ENCODE measurements around the gene TNFAIP3.
A peak's percentile ranks its signal among the peaks of the same experiment; 100 is the strongest.
"Not testable (repeated sequence)": the region's sequence is repeated elsewhere in the genome, so short reads cannot be mapped to it uniquely, and the experiment has no call there.

The TNFAIP3 gene

DNA sequence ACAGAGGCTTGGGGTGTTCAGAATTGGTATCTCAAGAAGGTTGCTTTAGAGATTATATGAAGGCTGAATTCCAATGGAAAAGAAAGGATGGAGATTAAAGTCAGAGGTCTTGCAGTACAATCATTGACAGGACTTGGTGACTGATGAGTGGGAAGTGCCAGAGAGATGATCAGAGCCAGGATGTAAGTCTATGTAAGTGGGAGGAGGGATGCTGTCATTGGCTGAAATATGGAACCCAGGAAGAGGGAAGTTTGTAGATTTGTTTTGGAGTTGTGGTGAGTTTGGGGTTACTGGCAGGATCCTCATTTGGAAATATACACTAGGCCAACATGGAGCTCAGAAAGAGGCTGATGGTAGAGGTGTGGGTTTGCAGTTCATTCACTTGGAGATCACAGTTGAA is 23.8 kb upstream of the TNFAIP3 start:
- no peak overlapping the region for H3K4me3 ChIP-seq (ENCODE audit: low read length)
- TF ChIP-seq, protein P1, sequence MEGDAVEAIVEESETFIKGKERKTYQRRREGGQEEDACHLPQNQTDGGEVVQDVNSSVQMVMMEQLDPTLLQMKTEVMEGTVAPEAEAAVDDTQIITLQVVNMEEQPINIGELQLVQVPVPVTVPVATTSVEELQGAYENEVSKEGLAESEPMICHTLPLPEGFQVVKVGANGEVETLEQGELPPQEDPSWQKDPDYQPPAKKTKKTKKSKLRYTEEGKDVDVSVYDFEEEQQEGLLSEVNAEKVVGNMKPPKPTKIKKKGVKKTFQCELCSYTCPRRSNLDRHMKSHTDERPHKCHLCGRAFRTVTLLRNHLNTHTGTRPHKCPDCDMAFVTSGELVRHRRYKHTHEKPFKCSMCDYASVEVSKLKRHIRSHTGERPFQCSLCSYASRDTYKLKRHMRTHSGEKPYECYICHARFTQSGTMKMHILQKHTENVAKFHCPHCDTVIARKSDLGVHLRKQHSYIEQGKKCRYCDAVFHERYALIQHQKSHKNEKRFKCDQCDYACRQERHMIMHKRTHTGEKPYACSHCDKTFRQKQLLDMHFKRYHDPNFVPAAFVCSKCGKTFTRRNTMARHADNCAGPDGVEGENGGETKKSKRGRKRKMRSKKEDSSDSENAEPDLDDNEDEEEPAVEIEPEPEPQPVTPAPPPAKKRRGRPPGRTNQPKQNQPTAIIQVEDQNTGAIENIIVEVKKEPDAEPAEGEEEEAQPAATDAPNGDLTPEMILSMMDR (conservative IDR thresholded peaks at IDR 0.05; ENCODE audit: low read depth, low read length): no peak
- no peak for DNase-seq (ENCODE audit: low read depth)

DNA sequence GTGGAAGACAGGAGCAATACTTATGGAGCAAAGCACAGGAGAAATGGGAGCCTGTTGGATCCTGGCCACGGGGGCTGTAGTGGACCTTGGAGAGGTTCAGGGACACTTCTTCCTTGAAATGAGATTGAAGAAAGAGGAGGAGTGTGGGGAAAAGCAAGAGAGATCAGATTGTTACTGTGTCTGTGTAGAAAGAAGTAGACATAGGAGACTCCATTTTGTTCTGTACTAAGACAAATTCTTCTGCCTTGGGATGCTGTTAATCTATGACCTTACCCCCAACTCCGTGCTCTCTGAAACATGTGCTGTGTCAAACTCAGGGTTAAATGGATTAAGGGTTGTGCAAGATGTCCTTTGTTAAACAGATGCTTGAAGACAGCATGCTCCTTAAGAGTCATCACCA is 22.7 kb upstream of the TNFAIP3 start:
- DNase-seq (ENCODE audit: low read depth); H3K4me3 ChIP-seq (ENCODE audit: low read length): not testable (repeated sequence)

DNA sequence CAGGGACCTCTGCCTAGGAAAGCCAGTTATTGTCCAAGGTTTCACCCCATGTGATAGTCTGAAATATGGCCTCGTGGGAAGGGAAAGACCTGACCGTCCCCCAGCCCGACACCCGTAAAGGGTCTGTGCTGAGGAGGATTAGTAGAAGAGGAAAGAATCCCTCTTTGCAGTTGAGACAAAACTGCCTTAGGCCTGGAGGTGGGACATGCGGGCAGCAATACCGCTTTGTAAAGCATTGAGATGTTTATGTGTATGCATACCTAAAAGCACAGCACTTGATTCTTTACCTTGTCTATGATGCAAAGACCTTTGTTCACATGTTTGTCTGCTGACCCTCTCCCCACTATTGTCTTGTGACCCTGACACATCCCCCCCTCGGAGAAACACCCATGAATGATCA is 22.3 kb upstream of the TNFAIP3 start:
- not testable (repeated sequence) for DNase-seq (ENCODE audit: low read depth); H3K4me3 ChIP-seq (ENCODE audit: low read length)

DNA sequence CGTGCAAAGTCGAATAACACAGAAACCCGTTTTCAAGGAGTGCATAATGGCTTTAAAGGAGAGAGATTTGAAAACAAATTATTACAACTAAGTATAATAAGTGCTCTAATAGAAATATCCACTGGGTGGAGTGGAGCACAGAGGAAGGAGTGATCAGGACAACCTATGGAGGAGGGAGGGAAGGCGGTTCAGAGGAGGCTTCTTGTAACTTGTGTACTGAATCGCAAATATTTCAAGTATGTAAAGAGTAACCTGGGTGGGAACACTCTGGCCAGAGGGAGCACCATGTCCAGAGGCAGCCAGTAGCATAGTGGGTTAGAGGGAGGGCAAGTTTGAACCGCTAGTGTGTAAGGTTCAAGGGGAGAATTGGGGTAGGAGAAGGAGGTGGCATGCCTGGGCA is 21.6 kb upstream of the TNFAIP3 start:
- TF ChIP-seq, protein P1 (conservative IDR thresholded peaks at IDR 0.05; ENCODE audit: low read depth, low read length): peak; percentile 41
- H3K4me3 ChIP-seq (ENCODE audit: low read length): no peak overlapping the region
- no peak for DNase-seq (ENCODE audit: low read depth)

DNA sequence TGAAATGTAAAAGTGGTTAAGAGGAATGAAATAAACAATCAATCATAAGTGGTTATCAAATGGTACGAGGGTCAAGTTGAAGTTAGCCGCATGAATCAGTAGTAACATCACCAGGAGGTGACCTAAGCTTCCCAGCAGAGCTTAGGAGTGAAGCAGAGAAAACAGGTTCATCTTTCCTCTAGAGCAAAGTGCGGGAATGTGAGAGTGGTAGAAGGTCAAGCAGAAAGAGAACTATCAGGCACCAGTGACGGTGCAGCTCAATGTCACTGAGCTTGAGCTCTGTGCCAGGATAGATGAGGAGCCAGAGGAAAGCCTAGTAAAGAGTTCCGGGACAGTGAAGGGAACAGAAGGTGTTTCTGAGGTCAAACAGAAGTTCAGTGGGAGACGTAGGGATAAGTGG is 20.8 kb upstream of the TNFAIP3 start:
- DNase-seq (ENCODE audit: low read depth): no peak
- TF ChIP-seq, protein P1 (conservative IDR thresholded peaks at IDR 0.05; ENCODE audit: low read depth, low read length): no peak
- no peak overlapping the region for H3K4me3 ChIP-seq (ENCODE audit: low read length)

DNA sequence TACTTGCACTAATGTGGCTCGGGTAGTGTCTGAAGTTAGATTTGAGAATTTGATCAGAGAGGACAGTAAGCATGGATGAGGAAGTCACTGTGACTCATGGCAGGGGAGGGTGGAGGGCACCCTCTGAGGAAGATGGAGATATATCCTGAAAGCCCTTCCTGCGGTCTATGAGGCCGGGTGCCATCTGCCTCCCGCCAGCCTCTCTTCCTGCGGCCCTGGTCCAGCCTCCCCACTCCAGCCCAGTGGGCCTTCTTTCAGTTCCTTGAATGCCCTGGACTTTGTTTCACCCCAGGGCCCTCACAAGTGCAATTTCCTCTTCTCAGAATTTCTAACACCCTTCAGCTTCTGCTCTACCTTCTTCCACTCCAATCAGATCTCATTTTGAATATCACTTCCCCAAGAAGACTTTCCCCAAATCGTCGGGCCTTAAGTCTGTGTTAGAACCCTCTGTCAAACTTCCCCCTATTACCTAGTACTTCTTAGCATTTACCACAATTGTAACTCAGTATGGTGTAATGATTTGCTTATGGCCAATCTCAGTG is 20.2 kb upstream of the TNFAIP3 start:
- DNase-seq (ENCODE audit: low read depth): no peak
- H3K4me3 ChIP-seq (ENCODE audit: low read length): no peak overlapping the region
- TF ChIP-seq, protein P1 (conservative IDR thresholded peaks at IDR 0.05; ENCODE audit: low read depth, low read length): no peak

DNA sequence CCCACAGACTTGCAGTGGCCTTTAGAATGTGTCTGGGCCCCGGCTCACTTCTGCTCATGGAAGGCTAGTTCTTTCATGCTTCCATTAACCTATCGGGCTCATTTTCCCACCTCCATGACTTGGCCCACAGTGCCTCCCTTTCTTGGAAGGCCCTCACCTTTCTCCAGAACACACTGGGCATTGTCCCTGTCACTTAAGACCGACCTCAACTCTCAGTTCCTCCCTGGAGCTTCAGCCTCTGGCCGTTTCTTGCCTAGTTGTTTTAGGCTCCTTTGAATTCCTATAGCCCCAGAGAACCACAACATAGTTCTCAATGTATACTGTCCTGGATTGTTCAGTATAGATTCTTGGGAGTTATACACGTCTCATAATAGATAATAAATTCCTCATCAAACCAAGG is 19.3 kb upstream of the TNFAIP3 start:
- no peak for DNase-seq (ENCODE audit: low read depth)
- TF ChIP-seq, protein P1 (conservative IDR thresholded peaks at IDR 0.05; ENCODE audit: low read depth, low read length): no peak
- H3K4me3 ChIP-seq (ENCODE audit: low read length): no peak overlapping the region

DNA sequence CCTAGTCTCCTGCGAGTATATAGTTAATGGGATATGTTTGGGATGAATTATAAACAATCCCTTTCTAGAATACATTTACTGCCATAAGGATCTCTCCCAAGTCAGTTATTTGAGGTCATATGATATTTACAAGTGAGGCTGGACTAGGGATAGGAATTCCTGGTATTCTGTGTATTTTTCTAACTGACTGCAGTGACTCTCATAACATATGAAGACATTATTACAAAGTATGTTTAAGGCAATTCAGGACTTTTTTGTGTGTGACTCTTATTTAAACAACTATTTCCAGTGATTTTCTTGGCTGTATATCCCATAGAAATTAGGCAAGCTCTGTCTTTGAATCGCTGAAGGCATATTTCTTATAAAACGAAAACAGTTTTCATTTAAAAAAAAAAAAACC is 18.4 kb upstream of the TNFAIP3 start:
- no peak overlapping the region for H3K4me3 ChIP-seq (ENCODE audit: low read length)
- TF ChIP-seq, protein P1 (conservative IDR thresholded peaks at IDR 0.05; ENCODE audit: low read depth, low read length): no peak
- DNase-seq (ENCODE audit: low read depth): no peak
